DMS 273 (cell line): Measurements from ENCODE around the gene CCDC77.
A peak's percentile ranks its signal among the peaks of the same experiment; 100 is the strongest.
"Not testable (repeated sequence)": the region's sequence is repeated elsewhere in the genome, so short reads cannot be mapped to it uniquely, and the experiment has no call there.

ENCODE experiments used
- DNase-seq: peaks from one replicate; lab custom pipeline; 2025; ENCODE audit not compliant: unreplicated experiment; lab: John Stamatoyannopoulos, UW

The CCDC77 gene

DNA sequence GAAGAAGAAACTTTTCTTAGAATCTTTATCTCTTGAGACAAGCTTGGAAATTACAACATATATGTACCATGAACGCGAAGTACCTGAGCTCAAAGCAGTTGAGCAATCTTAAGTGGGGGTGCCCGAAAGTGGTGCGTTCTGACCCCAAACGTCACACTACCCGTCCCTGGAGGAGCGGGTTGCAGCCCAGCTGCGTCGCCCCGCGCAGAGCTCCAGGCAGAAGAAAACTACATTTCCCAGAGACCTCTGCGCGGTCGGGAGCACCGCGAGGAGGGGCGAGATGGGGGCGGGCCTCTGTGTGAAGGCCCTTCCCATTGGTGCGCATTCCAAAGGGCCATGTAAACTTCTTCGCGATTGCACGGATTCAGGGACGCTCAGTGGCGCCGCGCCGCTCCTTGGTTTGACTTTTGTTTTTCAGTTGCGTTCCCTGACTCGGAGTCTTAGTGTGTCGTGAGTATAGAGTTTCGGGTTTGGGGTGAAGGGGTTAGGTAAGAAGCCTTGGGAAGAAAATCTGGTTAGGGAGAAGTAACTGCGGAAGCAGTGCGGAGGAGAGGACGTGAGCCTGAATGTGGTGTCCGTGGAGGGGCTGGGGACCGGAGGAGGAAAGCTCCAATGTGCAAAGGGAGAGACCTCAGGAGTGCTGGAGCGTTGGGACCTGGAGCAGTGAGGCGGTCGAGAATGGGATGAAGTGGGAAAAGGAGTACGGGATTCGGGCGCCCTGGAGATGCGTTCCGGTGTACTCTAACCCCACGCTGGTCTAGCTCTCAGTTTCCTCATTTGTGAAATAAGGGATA lies at the start of gene CCDC77:
Gene CCDC77, plus strand, starts transcription at position 410 of the 794 bp plus-strand sequence. CDS start 7,740 bp downstream, outside the sequence.
- no peak for DNase-seq

- no peak for DNase-seq
Measured at GRCh38 chr12:356276-356988, 45.0 kb upstream of the CCDC77 start.

- no peak for DNase-seq
Measured at GRCh38 chr12:359091-359490, 42.4 kb upstream of the CCDC77 start.

GRCh38 chr12:366820-367219 lies 34.6 kb upstream of the CCDC77 start:
- no peak for DNase-seq

GRCh38 chr12:367972-368371 lies 33.5 kb upstream of the CCDC77 start:
- no peak for DNase-seq

DNA sequence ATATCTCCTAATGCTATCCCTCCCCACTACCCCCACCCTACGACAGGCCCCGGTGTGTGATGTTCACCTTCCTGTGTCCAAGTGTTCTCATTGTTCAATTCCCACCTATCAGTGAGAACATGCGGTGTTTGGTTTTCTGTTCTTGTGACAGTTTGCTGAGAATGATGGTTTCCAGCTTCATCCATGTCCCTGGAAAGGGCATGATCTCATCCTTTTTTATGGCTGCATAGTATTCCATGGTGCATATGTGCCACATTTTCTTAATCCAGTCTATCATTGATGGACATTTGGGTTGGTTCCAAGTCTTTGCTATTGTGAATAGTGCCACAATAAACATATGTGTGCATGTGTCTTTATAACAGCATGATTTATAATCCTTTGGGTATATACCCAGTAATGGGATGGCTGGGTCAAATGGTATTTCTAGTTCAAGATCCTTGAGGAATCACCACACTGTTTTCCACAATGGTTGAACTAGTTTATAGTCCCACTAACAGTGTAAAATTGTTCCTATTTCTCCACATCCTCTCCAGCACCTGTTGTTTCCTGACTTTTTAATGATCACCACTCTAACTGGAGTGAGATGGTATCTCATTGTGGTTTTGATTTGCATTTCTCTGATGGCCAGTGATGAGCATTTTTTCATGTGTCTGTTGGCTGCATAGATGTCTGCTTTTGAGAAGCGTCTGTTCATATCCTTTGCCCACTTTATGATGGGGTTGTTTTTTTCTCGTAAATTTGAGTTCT lies 30.5 kb upstream of the CCDC77 start:
- not testable (repeated sequence) for DNase-seq

GRCh38 chr12:386651-387050 lies 14.8 kb upstream of the CCDC77 start:
- DNase-seq = no peak

DNA sequence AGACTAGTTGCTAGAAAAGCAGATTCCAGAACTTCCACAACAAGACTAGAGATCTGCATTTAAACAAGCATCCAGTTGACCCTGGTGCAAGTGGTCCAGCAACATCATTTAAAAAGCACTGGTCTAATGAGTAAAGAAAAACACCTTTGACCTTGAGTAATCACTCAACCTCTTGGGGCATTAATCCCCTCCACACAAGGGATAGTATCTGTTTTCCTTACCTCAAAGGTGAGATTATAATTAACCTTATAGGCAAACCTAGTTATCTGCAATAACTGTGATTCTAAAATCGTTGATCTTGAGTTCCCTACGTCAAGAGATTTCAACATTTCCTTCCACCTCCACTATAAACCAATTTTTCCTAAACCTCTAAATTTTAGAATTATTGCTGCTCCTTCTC lies 13.4 kb upstream of the CCDC77 start:
- no peak for DNase-seq

GRCh38 chr12:388541-389141 lies 12.8 kb upstream of the CCDC77 start:
- no peak for DNase-seq

- no peak for DNase-seq
Measured at GRCh38 chr12:389142-390096, 12.0 kb upstream of the CCDC77 start, which contains the start of gene KDM5A. Gene KDM5A (minus strand): TSS chr12:389320. CDS start chr12:389091, 229 bp downstream.

GRCh38 chr12:400828-401227 lies 616 bp upstream of the CCDC77 start:
- no peak for DNase-seq

- no peak for DNase-seq
Measured at GRCh38 chr12:402029-402389, 565 bp downstream of the CCDC77 start.

GRCh38 chr12:414859-415258 lies 13.4 kb downstream of the CCDC77 start:
- no peak for DNase-seq

DNA sequence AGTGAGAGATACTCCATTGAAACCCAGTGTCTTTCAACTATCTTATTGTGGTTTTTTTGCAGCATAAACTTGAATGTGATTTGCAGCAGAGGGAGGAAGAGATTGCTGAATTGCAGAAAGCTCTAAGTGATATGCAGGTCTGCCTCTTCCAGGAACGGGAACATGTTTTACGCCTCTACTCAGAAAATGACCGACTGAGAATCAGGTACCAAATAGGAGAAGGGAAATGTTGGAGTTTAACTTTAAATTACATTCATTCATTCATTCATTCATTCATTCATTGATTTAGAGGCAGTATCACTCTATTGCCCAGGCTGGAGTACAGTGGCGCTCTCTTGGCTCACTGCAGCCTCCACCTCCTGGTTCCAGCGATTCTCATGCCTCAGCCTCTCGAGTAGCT lies 17.0 kb downstream of the CCDC77 start:
- DNase-seq = no peak

DNA sequence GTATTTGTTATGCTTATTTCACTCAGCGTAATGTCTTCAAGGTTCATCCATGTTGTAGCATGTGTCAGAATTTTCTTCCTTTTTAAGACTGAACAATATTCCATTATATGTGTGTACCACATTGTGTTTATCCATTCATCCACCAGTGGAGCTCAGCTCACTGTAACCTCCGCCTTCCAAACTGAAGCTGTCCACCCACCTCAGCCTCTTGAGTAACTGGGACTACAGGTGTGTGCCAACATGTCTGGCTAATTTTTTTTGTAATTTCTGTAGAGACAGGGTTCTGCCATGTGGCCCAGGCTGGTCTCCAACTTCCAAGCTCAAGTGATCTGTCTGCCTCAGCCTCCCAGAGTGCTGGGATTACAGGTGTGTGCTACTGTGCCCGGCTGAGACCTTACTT lies 21.1 kb downstream of the CCDC77 start:
- DNase-seq = no peak

DNA sequence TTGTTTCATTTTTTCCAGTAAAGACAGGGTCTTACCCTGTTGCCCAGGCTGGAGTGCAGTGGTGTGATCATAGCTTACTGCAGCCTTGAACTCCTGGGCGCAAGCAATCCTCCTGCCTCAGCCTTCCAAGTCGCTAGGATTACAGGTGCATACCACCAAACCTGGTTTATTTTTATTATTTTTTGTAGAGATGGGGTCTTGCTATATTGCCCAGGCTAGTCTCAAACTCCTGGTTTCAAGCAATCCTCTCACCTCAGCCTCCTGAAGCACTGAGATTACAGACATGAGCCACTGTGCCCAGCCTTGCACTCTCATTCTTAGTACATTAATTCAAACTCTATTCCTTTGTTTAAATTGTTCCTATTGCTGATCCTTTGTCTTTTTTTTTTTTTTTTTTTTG lies 34.3 kb downstream of the CCDC77 start:
- not testable (repeated sequence) for DNase-seq

- peak; percentile 78 for DNase-seq
Measured at GRCh38 chr12:442235-442884, 40.9 kb downstream of the CCDC77 start.

- no peak for DNase-seq
Measured at GRCh38 chr12:447141-447540, 45.7 kb downstream of the CCDC77 start.

- DNase-seq = no peak
Measured at GRCh38 chr12:449203-449602, 47.8 kb downstream of the CCDC77 start.

DNA sequence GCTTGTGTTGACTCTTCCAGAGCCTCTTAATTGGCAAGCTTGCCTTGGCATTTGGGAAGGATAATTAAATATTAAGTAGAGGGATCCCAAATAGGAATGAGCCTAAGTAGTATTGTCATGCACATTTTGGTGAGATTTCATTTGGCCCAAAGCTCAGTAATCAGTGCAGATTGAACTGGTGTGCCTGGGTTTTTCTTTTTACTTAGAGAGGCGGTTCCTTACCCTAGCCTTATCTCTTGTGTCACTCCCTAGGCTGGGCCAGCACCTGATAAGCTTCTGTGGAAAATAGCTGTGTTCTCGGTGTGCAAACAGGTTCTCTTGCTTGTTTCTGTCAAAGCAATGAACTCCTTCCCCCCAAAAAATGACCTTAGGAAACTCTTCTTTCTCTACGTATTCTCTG lies 49.0 kb downstream of the CCDC77 start:
- DNase-seq = no peak
